Glomerular visceral epithelial cell (primary cell): ENCODE results near the gene KDM5C.

Source experiments
- DNase-seq: peaks from one replicate; pipeline ENCODE4 v3.0.0-alpha.2; 2016; ENCODE audit errors: extremely low spot score

KDM5C gene

GRCh38 chrX:53224860-53225797 is at the start of gene KDM5C:
KDM5C (minus strand) TSS chrX:53225207; CDS start chrX:53224889, 318 bp downstream.
- DNase-seq = peak; percentile 89

- no peak for DNase-seq
These were observed 47.9 kb upstream of the KDM5C start for GRCh38 chrX:53272808-53273337.

- no peak for DNase-seq
These were observed 44.6 kb upstream of the KDM5C start for GRCh38 chrX:53269536-53270107.

DNA sequence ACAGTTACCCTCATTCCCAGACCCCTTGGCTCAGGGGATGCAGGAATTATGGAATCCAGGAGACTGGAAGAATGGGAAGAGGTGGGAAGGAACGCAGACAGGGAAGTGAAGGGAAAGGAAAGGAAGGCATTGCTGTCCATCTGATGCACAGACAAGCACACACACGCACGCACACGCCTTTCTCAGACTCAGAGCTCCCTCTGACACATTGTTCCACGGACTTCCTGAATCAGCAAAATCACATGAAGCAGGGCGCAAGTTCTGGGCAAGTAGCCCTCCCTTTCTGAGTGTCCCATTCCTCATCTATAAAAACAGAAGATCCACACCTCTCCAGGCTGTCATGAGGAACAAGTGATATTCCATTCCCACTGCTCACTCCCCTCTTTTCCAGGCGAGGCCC is 43.2 kb upstream of the KDM5C start:
- DNase-seq = no peak

GRCh38 chrX:53266914-53267313 is 41.9 kb upstream of the KDM5C start:
- no peak for DNase-seq

GRCh38 chrX:53265771-53266574 is 41.0 kb upstream of the KDM5C start:
- peak; percentile 24 for DNase-seq

GRCh38 chrX:53263597-53264094 is 38.6 kb upstream of the KDM5C start:
- DNase-seq = peak; percentile 87

GRCh38 chrX:53262918-53263394 is 37.9 kb upstream of the KDM5C start:
- DNase-seq = peak; percentile 85

DNA sequence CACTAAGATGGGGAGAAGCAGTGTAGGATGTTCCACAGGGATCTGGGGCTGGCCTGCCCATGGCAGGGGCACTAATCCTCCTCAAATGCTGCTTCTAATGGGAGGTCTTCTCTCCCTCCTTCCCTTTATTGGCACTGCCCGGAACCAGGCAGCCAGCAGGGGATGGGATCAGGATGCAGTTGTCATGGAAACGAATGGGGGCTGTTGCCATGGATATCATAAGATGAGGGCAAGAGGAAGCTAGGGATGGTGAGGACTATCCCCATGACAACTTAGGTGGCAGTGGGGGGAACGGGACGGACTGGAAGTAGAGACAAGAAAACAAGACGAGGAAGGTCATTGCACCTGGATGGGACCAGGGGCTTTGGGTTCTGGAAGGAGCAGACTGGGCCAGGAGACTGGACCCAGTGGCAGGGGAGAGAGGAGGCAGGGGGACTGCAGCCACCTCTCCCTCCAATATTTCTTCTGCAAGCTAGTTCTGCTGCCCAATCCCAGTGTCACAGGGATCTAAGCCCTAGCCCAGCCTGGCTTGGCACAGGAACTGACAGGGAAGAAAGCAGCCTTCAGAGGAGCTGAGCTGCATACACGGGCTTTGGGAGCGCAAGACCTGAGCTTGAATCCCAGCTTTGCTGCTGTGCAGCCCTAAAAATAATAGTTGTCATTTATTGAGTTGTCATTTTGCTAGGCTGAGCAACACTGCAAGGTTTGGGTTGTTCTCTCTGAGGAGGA is 37.3 kb upstream of the KDM5C start:
- DNase-seq = no peak

DNA sequence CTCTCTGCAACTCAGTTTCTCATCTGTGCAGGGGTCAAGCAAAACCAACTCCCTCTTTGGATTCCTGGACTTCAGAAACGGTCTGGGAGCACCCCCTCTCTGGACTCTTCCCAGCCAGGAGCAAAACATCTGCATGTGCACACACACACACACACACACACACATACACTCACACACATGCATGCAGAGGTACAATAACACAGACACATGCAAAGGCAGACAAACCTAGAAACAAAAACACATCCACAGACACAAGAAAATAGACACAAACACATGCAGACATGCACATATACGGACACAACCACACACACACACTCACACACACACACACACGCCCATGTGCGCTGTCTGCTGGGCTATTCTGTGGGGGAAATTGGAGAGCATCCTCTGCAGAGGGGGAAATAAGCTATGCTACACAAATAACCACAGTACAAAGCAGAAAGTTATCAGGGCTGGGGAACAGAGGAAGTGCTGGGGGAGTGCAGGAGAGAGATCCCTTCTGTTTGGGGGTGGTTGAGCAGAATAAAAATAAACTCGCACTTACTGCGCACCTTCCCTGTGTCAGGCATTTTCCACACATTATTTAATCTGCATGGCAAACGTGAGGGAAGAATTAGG is 36.5 kb upstream of the KDM5C start:
- DNase-seq = no peak

DNA sequence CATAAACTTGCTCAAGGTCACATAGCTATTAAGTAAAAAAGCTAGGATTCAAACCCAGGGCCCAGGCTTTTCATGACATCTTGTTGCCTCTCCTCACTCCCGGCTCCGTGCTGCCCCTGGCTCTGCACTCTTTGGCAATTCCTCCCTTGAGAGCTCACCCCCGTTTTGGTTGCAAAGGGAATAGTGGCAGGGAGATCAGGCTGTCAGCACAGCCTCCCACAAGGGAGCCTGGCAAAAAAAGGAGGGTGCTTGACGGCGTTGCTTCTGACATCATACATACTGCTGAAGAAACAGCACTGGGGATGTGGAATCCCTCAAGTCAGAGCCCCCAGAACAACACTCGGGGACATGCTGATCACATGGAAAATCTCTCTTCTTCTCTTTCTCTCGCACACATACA is 35.8 kb upstream of the KDM5C start:
- no peak for DNase-seq

DNA sequence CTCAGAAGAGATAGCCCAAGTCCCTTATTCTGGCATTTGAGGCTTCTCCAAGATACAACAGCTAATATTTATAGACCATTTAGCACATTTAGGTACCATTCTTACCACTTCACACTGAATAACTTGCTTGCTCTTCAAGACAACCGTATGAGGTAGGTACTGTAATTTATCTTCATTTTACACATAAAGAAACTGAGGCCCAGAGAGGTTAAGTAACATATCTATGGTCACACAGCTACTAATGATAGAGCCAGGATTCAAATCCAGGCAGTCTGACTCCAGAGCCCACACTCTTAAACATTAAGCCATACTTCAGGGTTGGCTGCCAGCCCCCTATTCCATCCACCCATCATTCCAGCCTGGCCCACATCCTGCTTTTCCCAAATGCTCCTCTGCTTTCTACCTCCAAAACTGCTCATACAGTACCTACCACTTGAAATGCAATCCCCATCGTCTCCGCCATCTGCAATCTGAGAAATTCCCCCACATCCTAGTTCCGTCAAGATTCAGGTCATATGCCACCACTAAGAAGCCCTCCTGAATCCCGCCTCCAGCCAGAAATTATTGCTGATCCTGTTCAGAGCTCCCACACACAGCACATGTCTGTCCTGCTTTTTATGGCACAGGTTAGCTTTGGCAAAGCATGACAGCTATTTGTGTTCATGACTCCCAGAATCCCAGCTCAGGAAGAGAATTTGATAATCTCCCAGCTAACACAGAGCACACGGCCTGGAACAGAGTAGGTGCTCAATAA is 32.8 kb upstream of the KDM5C start:
- DNase-seq = no peak

GRCh38 chrX:53257166-53257565 is 32.2 kb upstream of the KDM5C start:
- DNase-seq = no peak

DNA sequence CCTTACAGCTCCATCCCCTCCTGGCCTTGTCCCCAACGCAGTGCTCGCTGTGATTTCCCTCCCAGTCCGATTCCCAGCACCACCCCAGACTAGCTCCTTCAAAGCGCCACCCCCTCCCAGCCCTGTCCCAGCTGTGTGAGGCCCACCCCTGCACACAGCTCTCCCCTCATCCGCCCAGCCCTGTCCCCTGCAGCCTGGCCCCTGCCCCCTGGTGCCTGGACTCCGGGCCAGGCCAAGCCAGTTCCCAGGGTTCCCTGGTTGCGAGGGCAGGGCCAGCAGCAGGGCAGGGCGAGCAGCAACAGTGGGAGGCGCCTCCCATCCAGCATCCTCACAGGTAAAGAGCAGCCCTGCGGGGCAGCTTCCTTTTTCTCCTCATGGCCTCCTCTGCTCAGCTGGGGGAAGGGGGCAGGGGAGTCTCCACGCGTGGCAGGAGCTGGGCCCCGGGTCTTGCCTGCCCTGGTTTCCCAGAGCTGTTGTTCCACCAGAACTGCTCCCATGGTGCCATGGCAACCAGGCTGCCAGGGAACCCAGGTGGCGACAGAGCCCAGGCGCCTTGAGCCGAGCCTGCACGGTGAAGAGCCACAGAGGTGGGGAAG is 31.5 kb upstream of the KDM5C start:
- no peak for DNase-seq

GRCh38 chrX:53255738-53256191 is 30.8 kb upstream of the KDM5C start:
- no peak for DNase-seq

- no peak for DNase-seq
These were observed 29.8 kb upstream of the KDM5C start for GRCh38 chrX:53254570-53255461.

GRCh38 chrX:53253293-53254020 is 28.4 kb upstream of the KDM5C start:
- DNase-seq = no peak

GRCh38 chrX:53251307-53251706 is 26.3 kb upstream of the KDM5C start:
- DNase-seq = no peak
